ENCODE measurements around the gene FXYD3. TPM values are rescaled to one million over a fixed set of nuclear protein-coding genes. Genes with fewer than 3 reads are reported as not detected.

FXYD3 gene
- total RNA-seq, 1 experiment from 2014 or later, result 17.4 TPM

GRCh38 chr19:35146746-35147459 lies 31.3 kb downstream of the FXYD3 start:
- H3K9me3 ChIP-seq (ENCODE audit: control insufficient read depth in 1 of 2, insufficient read depth in 1 of 2, low read depth in 1 of 2, low read length in 2 of 2), result no peaks in the 10 kb centered on the region
- ATAC-seq (no peak), DNase-seq (ENCODE audit: low read depth, low spot score) (no peak)
- H3K4me3 ChIP-seq (replicated peaks in 1 of 2; ENCODE audit: low read depth in 1 of 2, low read length in 2 of 2), result no peak overlapping the region
- ChIA-PET RAD21 (ENCODE audit: low non-redundant PET in 1 of 2, low total read pairs in 2 of 2, uncharacterized antibody in 2 of 2, unreplicated experiment in 2 of 2) (no interaction called here), CTCF (no interaction called here), POLR2A (no interaction called here)
- H3K27me3 ChIP-seq (ENCODE audit: insufficient read depth, low read length), result no peaks in the 10 kb centered on the region
- peaks cover 13 to 31% of the 10 kb centered on the region in 2 experiments for H3K4me1 ChIP-seq (ENCODE audit: control insufficient read depth in 1 of 2, insufficient read depth in 2 of 2, low read length in 2 of 2)
- no peaks in the 10 kb centered on the region for H3K79me2 ChIP-seq (ENCODE audit: insufficient read depth, low read length)
- no peak overlapping the region for H3K9ac ChIP-seq (ENCODE audit: low read length)
- TF ChIP-seq RAD21 (IDR thresholded peaks at IDR 0.05; ENCODE audit: low read depth) (no peak), FOSL1 (IDR thresholded peaks at IDR 0.05; ENCODE audit: low read depth) (no peak), EZH2phosphoT487 (IDR thresholded peaks at IDR 0.05; ENCODE audit: borderline replicate concordance) (no peak), TCF7L2 (IDR thresholded peaks at IDR 0.05; ENCODE audit: borderline replicate concordance, extremely low read depth, insufficient read depth, insufficient read length) (no peak), EGR1 (IDR thresholded peaks at IDR 0.05; ENCODE audit: low read depth) (no peak), CBX3 (IDR thresholded peaks at IDR 0.05; ENCODE audit: low read depth) (no peak), CTCF (IDR thresholded peaks at IDR 0.05 in 2 of 3, conservative IDR thresholded peaks at IDR 0.05 in 1 of 3; ENCODE audit: borderline replicate concordance in 1 of 3, insufficient read depth in 1 of 3, low read depth in 2 of 3, low read length in 2 of 3) (no peak), SRF (IDR thresholded peaks at IDR 0.05; ENCODE audit: low read depth) (no peak), ATF3 (IDR thresholded peaks at IDR 0.05) (no peak), ZBTB33 (IDR thresholded peaks at IDR 0.05; ENCODE audit: extremely low read depth, insufficient replicate concordance, low read length) (no peak), ELF1 (IDR thresholded peaks at IDR 0.05; ENCODE audit: borderline replicate concordance, low read depth) (no peak), ZFX (IDR thresholded peaks at IDR 0.05) (no peak), ZNF274 (IDR thresholded peaks at IDR 0.05; ENCODE audit: low read depth, low read length) (no peak), SP1 (IDR thresholded peaks at IDR 0.05; ENCODE audit: low read depth) (no peak), CEBPB (IDR thresholded peaks at IDR 0.05; ENCODE audit: low read depth) (no peak), SIN3A (IDR thresholded peaks at IDR 0.05; ENCODE audit: low read depth) (no peak), POLR2AphosphoS5 (IDR thresholded peaks at IDR 0.05; ENCODE audit: low read depth, low read length) (no peak), YY1 (IDR thresholded peaks at IDR 0.05; ENCODE audit: extremely low read depth, insufficient replicate concordance, low read depth, low read length) (no peak)
- TF ChIP-seq, protein P1, sequence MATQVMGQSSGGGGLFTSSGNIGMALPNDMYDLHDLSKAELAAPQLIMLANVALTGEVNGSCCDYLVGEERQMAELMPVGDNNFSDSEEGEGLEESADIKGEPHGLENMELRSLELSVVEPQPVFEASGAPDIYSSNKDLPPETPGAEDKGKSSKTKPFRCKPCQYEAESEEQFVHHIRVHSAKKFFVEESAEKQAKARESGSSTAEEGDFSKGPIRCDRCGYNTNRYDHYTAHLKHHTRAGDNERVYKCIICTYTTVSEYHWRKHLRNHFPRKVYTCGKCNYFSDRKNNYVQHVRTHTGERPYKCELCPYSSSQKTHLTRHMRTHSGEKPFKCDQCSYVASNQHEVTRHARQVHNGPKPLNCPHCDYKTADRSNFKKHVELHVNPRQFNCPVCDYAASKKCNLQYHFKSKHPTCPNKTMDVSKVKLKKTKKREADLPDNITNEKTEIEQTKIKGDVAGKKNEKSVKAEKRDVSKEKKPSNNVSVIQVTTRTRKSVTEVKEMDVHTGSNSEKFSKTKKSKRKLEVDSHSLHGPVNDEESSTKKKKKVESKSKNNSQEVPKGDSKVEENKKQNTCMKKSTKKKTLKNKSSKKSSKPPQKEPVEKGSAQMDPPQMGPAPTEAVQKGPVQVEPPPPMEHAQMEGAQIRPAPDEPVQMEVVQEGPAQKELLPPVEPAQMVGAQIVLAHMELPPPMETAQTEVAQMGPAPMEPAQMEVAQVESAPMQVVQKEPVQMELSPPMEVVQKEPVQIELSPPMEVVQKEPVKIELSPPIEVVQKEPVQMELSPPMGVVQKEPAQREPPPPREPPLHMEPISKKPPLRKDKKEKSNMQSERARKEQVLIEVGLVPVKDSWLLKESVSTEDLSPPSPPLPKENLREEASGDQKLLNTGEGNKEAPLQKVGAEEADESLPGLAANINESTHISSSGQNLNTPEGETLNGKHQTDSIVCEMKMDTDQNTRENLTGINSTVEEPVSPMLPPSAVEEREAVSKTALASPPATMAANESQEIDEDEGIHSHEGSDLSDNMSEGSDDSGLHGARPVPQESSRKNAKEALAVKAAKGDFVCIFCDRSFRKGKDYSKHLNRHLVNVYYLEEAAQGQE (IDR thresholded peaks at IDR 0.05; ENCODE audit: low read depth), result no peak
- TF ChIP-seq, protein P2, sequence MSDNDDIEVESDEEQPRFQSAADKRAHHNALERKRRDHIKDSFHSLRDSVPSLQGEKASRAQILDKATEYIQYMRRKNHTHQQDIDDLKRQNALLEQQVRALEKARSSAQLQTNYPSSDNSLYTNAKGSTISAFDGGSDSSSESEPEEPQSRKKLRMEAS (IDR thresholded peaks at IDR 0.05), result no peak
- no peaks in the 10 kb centered on the region for H3K9me2 ChIP-seq (ENCODE audit: insufficient read depth)
- no peak overlapping the region for H3K27ac ChIP-seq (ENCODE audit: low read depth, low read length)
- H4K20me1 ChIP-seq (ENCODE audit: insufficient read depth), result no peaks in the 10 kb centered on the region
- intact Hi-C loops (cut with micrococcal nuclease), result no loop called here
- no peak overlapping the region for H2AFZ ChIP-seq (ENCODE audit: low read depth, low read length, poor library complexity, severe bottlenecking)
- no peaks in the 10 kb centered on the region for H3K36me3 ChIP-seq (ENCODE audit: control insufficient read depth in 1 of 2, insufficient read depth in 2 of 2, low read length in 2 of 2)
- no peak overlapping the region for H3K4me2 ChIP-seq (ENCODE audit: low read length)
- BruUV-seq (replicated peaks), result no TSS peak

All from HCT116 (cell line).